ENCODE results near the gene ACP7.

- TF ChIP-seq CTCF (IDR thresholded peaks at IDR 0.05) (no peak), POLR2A (IDR thresholded peaks at IDR 0.05) (no peak), EP300 (IDR thresholded peaks at IDR 0.05) (no peak)
Observed at GRCh38 chr19:39136225-39136940, 52.2 kb downstream of the ACP7 start.
